ENCODE results near the gene WWOX. TPM values are rescaled to one million over a fixed set of nuclear protein-coding genes. Genes with fewer than 3 reads are reported as not detected.

WWOX gene
- total RNA-seq, 1 experiment from 2014 or later = 15.6 TPM

DNA sequence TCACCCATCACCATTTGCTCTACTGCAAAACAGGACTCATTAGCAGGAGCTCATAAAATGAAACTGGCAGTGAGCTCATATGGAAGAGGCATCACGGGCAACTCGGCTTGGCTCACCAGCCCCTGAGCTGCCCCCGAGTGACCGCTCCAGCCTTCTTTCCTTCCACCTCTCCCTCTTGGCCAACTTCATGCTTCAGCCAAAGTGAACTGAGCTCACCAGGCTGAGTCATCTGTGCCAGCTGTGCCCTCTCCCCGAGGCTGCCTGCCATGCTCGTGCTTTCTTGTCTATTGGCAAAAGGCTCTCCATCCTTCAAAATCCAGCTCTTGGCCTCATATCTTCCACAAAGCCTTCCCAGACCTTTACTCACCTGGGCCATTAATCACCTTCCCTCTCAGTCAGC lies 391.4 kb downstream of the WWOX start:
- H3K79me2 ChIP-seq (ENCODE audit: insufficient read depth, low read length) = no peaks in the 10 kb centered on the region
- no peaks in the 10 kb centered on the region for H3K27me3 ChIP-seq (ENCODE audit: insufficient read depth, low read length)
- no peak overlapping the region for H2BK120ac ChIP-seq (ENCODE audit: low read depth, low read length, poor library complexity, severe bottlenecking)
- H3K9me3 ChIP-seq (ENCODE audit: control insufficient read depth, low read depth, low read length) = no peaks in the 10 kb centered on the region
- H3K4me1 ChIP-seq (ENCODE audit: insufficient read depth, low read length) = 0 out of 2 replicates have a peak, but pooled peaks cover 2% of the 10 kb centered on the region
- DNase-seq = no peak
- H3K23me2 ChIP-seq (ENCODE audit: insufficient read length, low read depth, low read length, poor library complexity, severe bottlenecking) = no peaks in the 10 kb centered on the region
- H3K4me2 ChIP-seq (ENCODE audit: insufficient read depth, insufficient read length, low read length) = no peak overlapping the region
- TF ChIP-seq, protein P1, sequence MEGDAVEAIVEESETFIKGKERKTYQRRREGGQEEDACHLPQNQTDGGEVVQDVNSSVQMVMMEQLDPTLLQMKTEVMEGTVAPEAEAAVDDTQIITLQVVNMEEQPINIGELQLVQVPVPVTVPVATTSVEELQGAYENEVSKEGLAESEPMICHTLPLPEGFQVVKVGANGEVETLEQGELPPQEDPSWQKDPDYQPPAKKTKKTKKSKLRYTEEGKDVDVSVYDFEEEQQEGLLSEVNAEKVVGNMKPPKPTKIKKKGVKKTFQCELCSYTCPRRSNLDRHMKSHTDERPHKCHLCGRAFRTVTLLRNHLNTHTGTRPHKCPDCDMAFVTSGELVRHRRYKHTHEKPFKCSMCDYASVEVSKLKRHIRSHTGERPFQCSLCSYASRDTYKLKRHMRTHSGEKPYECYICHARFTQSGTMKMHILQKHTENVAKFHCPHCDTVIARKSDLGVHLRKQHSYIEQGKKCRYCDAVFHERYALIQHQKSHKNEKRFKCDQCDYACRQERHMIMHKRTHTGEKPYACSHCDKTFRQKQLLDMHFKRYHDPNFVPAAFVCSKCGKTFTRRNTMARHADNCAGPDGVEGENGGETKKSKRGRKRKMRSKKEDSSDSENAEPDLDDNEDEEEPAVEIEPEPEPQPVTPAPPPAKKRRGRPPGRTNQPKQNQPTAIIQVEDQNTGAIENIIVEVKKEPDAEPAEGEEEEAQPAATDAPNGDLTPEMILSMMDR (conservative IDR thresholded peaks at IDR 0.05) = no peak
- peaks cover 10 to 13% of the 10 kb centered on the region in 2 experiments for H3K4me1 Mint-ChIP-seq
- H3K14ac ChIP-seq (ENCODE audit: insufficient read depth, low read length) = no peak overlapping the region
- peaks cover 0 to 3% (median 0%) of the 10 kb centered on the region in 3 experiments; a peak in 2 of 7 replicates for H3K36me3 Mint-ChIP-seq (ENCODE audit: insufficient read depth in 1 of 3, low read depth in 3 of 3)
- H2BK20ac ChIP-seq (ENCODE audit: low read depth, low read length, poor library complexity, severe bottlenecking) = no peak overlapping the region
- WGBS (ENCODE audit: extremely low coverage, insufficient read length, low lambda C conversion rate) = no CpG with 5 or more reads among the region's 6 CpGs
- no peak overlapping the region for H4K91ac ChIP-seq (ENCODE audit: insufficient read length, low read depth, low read length)
- H3K18ac ChIP-seq (ENCODE audit: insufficient read length, low read depth, low read length) = no peak overlapping the region
- H3K9ac ChIP-seq (ENCODE audit: extremely low read depth, insufficient read length, low read length) = no peak overlapping the region
- no peaks in the 10 kb centered on the region for H4K20me1 ChIP-seq (ENCODE audit: control insufficient read depth, insufficient read depth, insufficient read length)
- no peak overlapping the region for H2BK15ac ChIP-seq (ENCODE audit: low read depth, low read length)
- H3K23ac ChIP-seq (ENCODE audit: insufficient read length, low read depth, low read length) = no peak overlapping the region
- no peak overlapping the region for H3K56ac ChIP-seq (ENCODE audit: insufficient read length, low read depth, low read length)
- H3K27ac Mint-ChIP-seq = 0 out of 7 replicates have a peak overlapping the region, but pooled peaks of 1 of the 3 experiments have one; percentile 30
- H3K4me3 Mint-ChIP-seq = no peak overlapping the region
- H3K79me1 ChIP-seq (ENCODE audit: insufficient read depth, low read depth, low read length, poor library complexity, severe bottlenecking) = no peaks in the 10 kb centered on the region
- H2BK12ac ChIP-seq (ENCODE audit: insufficient read length, low read depth, low read length) = no peak overlapping the region
- H3T11ph ChIP-seq (ENCODE audit: low read length) = no peak overlapping the region
- H3K27ac ChIP-seq (ENCODE audit: insufficient read length, low read depth, low read length) = no peak overlapping the region
- no peak overlapping the region for H2AFZ ChIP-seq (ENCODE audit: low read length)
- no peak overlapping the region for H4K5ac ChIP-seq (ENCODE audit: insufficient read length, low read depth, low read length)
- H3K27me3 Mint-ChIP-seq (ENCODE audit: low read depth) = no peaks in the 10 kb centered on the region
- no peak overlapping the region for H2BK5ac ChIP-seq (ENCODE audit: insufficient read length, low read length)
- no peak overlapping the region for H2AK5ac ChIP-seq (ENCODE audit: insufficient read length, low read length)
- H4K8ac ChIP-seq (replicated peaks; ENCODE audit: insufficient read length, low read depth, low read length) = no peak overlapping the region
- no peak overlapping the region for H3K4ac ChIP-seq (ENCODE audit: low read depth, low read length)
- no peaks in the 10 kb centered on the region; a peak in 1 of 5 replicates for H3K9me3 Mint-ChIP-seq
